ENCODE data around the gene QRICH2.
"Not testable (repeated sequence)": the region's sequence is repeated elsewhere in the genome, so short reads cannot be mapped to it uniquely, and the experiment has no call there.

QRICH2 gene

GRCh38 chr17:76246080-76247066, 61.7 kb downstream of the QRICH2 start:
- TF ChIP-seq CTCF (conservative IDR thresholded peaks at IDR 0.05; ENCODE audit: control insufficient read depth, insufficient read depth, low read depth, low read length), result no peak
- DNase-seq (ENCODE audit: low read depth), result peak; percentile 78
- no peak overlapping the region for H3K4me3 ChIP-seq (ENCODE audit: control insufficient read depth, low read depth, low read length)

- not testable (repeated sequence) for H3K4me3 ChIP-seq (ENCODE audit: control insufficient read depth, low read depth, low read length); DNase-seq (ENCODE audit: low read depth)
Measured at GRCh38 chr17:76244721-76245120, 63.4 kb downstream of the QRICH2 start.

GRCh38 chr17:76243826-76244679, 64.0 kb downstream of the QRICH2 start:
- no peak for TF ChIP-seq CTCF (conservative IDR thresholded peaks at IDR 0.05; ENCODE audit: control insufficient read depth, insufficient read depth, low read depth, low read length)

GRCh38 chr17:76241691-76242255, 66.3 kb downstream of the QRICH2 start:
- TF ChIP-seq CTCF (conservative IDR thresholded peaks at IDR 0.05; ENCODE audit: control insufficient read depth, insufficient read depth, low read depth, low read length), result no peak
- H3K4me3 ChIP-seq (ENCODE audit: control insufficient read depth, low read depth, low read length), result no peak overlapping the region
- DNase-seq (ENCODE audit: low read depth), result no peak

More at GRCh38 chr17:76243826-76244679, 64.0 kb downstream of the QRICH2 start:
- H3K4me3 ChIP-seq (ENCODE audit: control insufficient read depth, low read depth, low read length), result no peak overlapping the region
- peak; percentile 51 for DNase-seq (ENCODE audit: low read depth)

- peak; percentile 35 for DNase-seq (ENCODE audit: low read depth)
- H3K4me3 ChIP-seq (ENCODE audit: control insufficient read depth, low read depth, low read length), result peak overlapping the region; percentile 37
- TF ChIP-seq CTCF (conservative IDR thresholded peaks at IDR 0.05; ENCODE audit: control insufficient read depth, insufficient read depth, low read depth, low read length), result no peak
Measured at GRCh38 chr17:76241204-76241538, 66.9 kb downstream of the QRICH2 start.

- no peak for TF ChIP-seq CTCF (conservative IDR thresholded peaks at IDR 0.05; ENCODE audit: control insufficient read depth, insufficient read depth, low read depth, low read length)
- peak within 1 kb of the TSS; percentile 37 for H3K4me3 ChIP-seq (ENCODE audit: control insufficient read depth, low read depth, low read length)
- peak; percentile 48 for DNase-seq (ENCODE audit: low read depth)
Measured at GRCh38 chr17:76240461-76241203, 67.4 kb downstream of the QRICH2 start, which contains the start of gene RNF157. RNF157 (minus strand) TSS chr17:76240493; CDS start chr17:76240240, 253 bp downstream.

All from fibroblast of mammary gland (primary cell).